HG02610 (cell line): ENCODE measurements around the gene MXRA7.
"Not testable (repeated sequence)": the region's sequence is repeated elsewhere in the genome, so short reads cannot be mapped to it uniquely, and the experiment has no call there.

Experiments used
- ATAC-seq: cut with Tn5 transposase; IDR thresholded peaks from one replicate; pipeline ENCODE4 v1.9.1; 2021; ENCODE audit warnings: mild to moderate bottlenecking, moderate library complexity; ENCODE audit not compliant: unreplicated experiment

Gene MXRA7

DNA sequence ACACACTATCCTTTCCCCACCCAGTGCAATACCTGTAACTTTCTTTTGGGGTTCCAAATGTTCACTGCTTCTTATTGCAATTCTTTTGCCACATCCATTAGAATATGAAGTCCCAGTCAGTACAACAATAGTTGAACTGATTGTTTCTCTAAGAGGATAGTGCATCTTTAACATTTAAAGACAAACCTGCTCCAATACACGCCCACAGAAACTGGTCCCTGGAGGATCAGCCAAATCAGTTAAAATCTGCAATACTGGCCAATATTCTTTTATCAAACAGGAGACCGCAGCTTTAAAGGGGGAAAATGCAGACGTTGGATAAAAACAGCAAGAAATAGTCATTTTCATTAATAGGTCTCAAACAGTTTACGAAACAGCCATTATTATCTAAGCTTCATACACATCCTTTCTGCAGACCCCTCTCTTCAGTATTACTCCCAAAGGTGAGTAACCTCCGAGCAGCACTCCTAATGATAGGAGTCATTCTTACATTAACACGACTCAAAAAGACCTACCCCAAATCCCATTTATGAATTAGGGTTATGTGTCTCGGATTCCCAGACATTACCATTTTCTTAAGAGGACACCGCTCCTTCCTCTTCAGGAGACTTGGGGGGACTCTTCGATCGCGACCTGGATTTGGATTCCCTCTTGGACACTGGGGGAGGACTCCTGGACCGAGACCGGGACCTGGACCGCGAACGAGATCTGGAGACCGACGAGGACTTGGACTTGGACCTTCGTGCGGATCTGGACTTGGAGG, 25.0 kb upstream of the MXRA7 start:
- no peak for ATAC-seq

DNA sequence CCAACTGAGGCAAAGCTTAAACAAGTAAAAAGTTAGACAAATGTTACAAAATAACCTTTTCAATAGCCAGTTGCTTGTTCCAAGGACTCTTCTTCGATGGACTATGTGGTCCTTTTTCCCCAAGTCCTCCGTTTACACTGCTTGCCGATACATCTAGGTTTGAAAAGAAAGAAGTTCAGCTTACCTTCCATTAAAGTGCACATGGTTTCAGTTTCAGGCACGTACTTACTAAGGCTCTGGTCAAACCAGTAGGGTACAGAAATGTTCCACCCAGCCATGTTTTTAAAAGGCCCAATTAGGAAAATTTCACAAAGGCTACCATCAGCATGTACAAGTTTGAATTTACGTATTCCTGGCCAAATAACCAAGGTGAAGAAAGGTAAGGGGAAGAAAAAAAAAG, 24.2 kb upstream of the MXRA7 start:
- ATAC-seq: no peak

DNA sequence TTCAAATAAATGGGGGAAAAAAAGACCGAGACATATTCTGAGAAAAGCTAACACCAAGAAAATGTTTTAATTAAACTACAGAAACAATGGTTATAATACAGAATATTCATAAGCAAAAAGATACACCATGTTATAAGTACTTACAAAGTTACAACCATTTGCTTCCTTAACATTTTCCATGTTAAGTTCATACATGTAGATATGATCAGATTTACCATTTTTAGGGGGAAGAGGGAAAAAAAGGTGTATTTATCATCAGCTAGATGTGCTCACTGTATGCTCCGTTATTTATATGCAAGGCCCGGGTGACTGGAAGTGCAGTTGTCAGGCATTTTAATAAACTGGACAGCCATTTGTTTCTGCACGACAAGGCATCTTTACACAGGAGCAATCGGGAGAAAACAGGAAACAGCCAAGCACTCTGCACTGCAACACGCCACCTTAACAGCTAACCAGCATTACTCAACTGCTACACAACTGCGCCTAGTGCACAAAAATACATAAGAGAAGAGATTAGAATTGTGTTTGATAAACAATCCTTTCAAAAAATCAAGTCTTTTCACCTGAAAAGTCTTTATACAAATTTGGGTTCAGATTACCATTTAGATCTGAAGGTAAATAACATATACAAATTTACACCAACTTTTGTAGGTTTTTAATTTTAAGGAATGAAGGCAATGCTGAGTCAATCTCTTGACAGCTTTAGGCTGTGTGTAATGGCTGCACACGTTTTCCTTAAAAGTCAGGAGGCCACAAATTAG, 23.5 kb upstream of the MXRA7 start:
- no peak for ATAC-seq

DNA sequence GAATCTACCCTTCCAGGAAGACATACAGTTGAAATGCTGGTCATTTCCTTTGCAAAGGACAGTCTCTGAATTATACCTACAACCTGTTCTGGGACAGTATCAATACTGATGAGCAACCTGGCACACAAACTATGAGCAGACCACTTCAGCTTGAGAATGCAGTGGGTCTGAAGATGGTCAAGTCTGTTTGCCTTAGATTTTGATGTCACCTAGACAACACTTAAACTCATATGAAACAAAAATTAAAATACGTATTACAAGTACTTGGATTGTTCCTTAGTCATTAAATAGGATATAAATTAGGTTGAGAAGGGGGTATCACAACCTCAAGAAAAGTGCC, 22.8 kb upstream of the MXRA7 start:
- no peak for ATAC-seq

DNA sequence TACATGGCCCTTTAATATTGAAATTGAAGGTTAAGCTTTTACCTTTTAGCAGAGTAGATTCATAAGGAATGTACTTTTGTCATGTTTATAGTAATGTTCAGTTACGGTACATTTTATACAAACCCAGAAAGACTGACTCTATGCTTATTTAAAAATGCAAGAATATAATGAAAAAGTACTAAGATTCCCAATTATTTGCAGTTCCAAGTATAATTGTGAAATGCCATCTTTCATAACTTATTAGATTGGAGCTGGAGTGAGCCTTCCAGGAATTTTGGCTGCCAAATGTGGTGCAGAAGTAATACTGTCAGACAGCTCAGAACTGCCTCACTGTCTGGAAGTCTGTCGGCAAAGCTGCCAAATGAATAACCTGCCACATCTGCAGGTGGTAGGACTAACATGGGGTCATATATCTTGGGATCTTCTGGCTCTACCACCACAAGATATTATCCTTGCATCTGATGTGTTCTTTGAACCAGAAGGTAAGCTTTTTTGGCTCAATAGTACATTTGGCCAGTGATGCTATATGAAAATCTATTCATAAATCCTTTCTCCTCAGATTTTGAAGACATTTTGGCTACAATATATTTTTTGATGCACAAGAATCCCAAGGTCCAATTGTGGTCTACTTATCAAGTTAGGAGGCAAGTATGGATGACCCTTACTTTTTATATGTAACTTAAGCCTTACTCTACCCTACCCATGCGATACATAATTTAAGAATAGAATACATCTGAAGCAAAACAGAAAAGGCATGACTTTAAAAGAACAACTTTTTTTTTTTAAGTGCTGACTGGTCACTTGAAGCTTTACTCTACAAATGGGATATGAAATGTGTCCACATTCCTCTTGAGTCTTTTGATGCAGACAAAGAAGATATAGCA, 22.2 kb upstream of the MXRA7 start:
- ATAC-seq: no peak

DNA sequence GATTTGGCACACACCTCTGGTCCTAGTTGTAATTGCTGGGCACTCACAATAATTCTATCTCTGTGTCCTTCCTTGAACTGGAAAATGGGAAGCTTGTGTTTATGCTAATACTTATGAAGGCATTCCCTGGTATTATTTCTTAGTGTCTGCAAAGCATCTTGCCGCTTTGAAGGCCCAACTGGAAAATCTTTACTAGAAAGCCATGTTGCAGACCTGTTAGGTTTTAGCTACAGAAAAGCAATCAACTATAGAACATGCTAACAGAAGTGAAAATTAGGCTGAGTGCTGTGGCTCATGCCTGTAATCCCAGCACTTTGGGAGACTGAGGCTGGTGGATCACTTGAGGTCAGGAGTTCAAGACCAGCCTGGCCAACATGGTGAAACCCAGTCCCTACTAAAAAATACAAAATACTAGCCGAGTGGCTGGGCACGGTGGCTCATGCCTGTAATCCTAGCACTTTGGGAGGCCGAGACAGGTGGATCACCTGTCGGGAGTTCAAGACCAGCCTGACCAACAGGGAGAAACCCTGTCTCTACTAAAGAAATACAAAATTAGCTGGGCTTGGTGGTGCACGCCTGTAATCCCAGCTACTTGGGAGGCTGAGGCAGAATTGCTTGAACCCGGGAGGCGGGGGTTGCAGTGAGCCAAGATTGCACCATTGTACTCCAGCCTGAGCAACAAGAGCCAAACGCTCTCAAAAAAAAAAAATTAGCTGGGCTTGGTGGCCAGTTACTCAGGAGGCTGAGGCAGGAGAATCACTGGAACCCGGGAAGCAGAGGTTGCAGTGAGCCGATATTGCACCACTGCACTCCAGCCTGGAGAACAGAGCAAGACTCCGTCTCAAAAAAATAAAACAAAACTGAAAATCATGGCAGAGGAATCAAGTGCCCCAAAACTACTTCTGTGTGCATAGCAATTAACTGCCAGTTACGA, 21.3 kb upstream of the MXRA7 start:
- ATAC-seq: not testable (repeated sequence)

DNA sequence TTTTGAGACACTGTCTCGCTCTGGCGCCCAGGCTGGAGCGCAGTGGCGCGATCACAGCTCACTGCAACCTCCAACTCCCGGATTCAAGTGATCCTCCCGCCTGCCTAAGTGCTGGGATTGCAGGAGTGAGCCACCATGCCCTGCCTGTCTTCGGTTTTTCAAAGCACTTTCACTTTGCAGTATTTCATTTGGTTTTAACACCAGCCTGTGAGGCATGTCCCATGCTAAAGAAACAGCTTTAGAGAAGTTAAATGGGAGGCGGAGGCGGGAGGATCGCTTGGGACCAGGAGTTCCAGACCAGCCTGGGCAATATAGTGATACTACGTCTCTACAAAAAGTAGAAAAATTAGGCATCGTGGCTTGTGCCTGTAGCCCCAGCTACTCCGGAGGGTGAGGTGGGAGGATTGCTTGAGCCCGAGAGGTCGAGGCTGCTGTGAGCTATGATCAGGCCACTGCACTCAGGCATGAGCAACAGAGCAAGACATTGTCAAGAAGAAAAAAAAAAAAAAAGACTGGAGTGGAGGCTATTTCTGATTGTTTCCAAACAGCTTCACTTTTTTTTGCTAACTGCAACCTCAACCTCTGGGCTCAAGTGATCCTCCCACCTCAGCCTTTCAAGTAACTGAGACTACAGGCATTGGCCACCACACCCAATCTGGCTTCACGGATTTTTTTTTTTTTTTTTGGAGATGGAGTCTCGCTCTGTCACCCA, 17.1 kb upstream of the MXRA7 start:
- no peak for ATAC-seq

DNA sequence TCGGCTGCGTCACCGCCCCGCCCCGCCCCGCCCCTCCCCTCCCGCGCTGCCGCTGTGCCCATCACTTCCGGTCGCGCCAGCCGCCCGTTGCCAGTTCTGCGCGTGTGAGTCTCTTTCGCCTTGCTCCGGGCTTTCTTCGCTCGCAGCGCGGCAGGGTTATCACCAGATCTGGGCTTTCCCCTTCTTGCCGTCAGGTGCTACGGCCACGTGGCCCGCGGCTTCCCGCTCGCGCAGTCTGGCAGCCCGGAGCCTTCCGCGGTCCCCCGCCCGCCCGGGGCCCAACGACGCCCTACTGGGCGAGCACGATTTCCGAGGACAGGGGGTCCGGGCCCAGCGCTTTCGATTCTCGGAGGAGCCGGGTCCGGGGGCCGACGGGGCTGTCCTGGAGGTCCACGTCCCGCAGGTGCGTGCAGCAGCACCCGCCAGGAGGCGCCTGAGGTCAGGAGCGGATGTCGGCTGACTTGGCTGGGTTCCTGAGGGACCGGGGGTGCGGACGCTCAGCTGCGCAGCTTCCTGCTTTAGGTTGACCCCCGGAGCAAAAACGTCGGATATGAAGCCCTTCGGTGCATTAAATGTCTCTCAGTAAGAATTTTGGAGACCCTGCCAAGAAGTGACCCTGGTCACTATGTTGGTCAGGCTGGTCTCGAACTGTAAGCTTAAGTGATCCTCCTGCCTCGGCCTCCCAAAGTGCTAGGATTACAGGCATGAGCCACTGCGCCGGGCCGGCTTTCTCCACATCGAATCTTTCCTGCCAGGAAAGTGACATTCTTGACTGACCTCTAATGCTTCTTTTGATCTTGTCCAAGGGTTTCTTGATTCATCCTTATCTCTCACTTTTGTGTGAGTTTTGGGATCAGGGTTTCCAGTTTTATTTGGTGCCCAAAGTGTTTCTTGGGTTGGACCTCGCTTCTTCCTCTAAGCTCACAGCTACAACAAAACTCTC, 16.3 kb upstream of the MXRA7 start, which contains the start of gene METTL23:
Gene METTL23, plus strand, starts transcription at position 64 of the 943 bp plus-strand sequence. CDS start 2,872 bp downstream, outside the sequence.
- ATAC-seq: peak; percentile 45

DNA sequence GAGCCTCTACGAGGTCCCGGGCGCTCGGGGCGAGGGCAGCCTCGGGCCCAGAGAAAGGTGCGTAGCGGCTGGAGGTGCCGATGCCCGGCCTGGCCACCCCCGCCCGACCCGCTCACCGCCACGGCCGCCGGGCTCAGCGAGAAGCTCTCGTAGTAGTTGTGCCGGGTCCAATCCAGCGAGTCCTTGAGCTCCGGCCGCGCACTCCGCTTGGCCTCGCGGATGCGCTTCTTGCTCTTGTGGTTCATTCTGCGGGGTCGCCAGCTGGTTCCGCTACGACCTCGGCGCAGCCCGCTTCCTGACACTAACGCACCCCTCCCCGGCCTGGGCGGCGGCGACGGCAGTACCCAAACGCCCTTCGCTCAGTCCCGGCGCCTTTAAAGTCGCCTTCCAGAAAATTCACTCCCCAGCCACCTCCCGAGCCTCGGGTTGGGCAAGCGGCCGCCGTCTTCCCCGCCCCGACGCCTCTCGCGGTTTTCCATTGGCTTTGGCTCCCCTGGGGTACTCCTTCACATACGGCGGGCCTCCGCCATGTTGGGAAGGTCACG, 15.5 kb upstream of the MXRA7 start, which contains the start of gene JMJD6:
Gene JMJD6, minus strand, starts transcription at position 376 of the 545 bp plus-strand sequence. Its CDS starts 131 bp downstream, at position 245.
- peak; percentile 58 for ATAC-seq

DNA sequence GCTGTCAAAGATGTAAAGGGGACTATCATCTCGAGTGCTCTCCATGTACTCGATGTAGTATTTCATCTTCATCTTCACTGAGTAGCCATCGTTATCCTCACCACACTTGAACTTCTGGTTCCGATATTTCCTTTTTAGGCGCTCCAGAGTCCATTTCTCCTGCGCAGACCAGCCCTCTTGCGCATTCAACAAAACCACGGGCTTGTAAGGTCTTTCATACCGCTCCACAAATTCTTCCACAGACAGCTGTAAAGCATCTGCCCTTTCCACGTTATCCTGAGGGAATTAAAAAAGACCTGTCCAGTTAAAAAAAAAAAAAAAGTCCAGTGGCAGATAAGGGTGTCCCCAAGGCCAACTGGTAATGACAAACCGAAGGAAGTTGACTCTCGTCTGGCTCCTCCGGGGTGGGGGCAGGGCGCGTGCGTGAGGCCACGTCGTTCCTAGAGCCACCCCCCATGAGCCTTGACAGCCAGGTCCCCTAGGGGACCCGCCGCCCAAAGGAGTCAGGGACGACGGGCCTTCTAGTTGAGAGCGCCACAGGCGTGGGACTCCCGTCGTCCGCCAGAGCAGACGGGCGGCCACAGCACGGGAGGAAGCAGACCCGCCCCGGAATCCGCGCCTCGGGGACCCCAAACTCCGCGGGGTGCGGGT, 14.9 kb upstream of the MXRA7 start:
- ATAC-seq: peak; percentile 21

DNA sequence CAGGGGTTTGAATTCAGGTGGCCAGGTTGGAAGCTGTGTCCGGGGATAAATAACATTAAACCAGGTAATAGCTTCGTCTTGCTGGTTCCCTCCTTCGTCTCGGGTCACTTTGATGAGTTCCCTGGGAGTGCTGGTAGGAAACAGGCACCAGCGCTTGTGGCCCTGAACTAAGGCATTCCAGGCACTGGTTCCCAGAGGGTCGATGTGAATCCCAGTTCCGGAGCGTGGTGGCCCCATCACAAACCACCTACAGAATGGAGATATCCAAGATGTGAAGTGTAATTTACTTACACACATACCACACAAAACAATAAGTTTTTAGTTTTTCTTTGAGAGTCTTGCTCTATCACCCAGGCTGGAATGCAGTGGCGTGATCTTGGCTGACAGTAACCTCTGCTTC, 13.0 kb upstream of the MXRA7 start:
- no peak for ATAC-seq

DNA sequence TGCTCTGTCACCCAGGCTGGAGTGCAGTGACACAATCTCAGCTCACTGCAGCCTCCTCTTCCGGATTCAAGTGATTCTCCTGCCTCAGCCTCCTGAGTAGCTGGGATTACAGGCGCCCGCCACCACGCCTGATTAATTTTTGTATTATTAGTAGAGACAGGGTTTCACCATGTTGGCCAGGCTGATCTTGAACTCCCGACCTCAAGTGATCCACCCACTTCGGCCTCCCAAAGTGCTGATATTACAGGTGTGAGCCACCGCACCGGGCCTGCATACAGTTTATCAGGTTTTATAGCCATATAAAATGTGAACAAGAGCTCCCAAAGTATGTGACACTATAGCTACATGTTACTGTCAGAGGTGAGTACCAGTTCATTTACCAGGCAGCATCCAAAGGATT, 12.2 kb upstream of the MXRA7 start:
- ATAC-seq: not testable (repeated sequence)

DNA sequence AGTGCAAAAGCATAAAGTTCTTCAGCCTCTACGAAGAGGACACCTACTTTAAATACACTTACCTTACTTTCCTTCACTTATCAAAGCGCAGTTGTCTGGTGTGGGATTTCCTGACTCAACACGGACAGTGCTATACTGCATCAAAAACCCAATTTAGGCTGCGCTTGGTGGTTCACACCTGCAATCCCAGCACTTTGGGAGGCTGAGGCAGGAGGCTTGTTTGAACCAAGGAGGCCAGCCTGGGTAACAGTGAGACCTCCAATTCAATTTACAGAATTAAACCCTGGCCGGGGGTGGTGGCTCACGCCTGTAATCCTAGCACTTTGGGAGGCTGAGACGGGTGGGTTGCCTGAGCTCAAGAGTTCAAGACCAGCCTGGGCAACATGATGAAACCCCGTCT, 11.5 kb upstream of the MXRA7 start:
- ATAC-seq: no peak

DNA sequence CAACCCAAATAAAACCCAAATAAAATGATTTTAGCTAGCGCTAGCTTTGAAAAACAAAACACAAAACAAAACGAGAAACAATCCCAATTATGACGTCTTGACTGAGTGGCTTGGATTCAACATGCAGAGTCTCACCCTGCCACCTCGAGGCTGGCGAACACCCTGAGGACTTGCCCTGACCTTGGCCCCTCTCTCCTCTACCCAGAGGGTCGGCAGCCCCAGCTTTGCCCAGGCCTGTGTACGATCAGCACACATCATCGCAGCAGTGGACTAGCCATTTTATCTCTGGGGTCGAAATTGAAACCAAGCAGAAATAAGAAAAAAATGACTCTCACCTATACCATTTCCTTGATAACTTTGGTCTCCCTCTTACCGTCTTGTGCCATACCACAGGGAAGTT, 10.7 kb upstream of the MXRA7 start:
- ATAC-seq: no peak

DNA sequence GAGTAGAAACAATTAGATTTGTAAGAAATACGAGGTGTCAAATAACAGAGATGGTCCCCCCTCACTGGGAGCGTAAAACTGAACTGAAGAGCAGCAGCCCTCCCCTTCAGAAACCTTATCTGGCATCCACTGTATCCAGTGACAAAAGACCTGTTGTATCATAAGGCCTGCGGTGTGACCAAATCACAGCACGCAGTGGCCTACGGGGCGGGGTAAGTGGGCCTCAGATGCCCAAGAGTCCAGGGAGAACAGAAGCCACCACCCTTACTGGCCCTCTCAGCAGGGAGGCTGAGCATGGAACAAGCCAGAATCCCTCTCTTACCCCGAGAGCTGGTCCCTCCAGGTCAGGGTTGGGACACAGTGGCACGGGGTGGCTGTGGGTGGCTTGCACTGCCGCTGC, 10.2 kb upstream of the MXRA7 start:
- no peak for ATAC-seq

DNA sequence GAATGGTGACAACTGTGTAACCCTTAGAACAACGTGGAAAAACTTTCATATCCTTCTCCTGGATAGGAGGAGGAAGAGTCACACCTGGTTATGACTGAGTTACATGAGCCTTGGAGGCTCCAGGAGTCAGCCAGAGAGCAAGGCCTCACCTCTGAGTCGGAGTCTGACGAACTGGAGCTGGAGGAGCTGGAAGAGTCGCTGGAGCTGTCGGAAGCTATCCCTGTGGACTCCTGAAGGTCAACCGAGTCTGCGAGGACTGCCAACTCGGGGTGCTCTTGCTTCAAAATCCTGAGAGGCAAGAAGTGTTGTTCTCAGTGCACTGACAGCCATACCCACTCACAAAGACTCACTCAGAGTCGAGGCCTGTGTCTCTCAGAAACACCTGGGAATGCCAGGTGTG, 9.4 kb upstream of the MXRA7 start:
- no peak for ATAC-seq

DNA sequence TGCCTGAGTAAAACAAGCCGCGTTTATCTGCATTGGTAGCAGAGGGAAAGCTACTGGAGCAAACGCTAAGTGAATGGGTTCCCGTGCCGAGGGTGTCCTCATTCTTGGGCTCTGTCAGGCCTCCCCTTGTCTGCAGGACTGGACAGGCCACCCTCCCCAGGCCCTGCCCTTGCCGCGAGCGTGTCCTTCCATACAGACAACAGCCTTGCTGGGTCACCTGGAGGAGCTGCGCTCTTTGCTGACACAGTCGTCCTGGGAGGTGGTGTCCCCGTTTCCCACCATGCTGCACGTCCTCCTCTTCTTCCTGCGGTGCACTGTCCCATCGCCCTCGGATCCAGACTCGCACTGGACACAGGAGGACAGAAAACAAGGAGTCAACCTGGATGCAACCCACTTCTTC, 7.8 kb upstream of the MXRA7 start:
- no peak for ATAC-seq

DNA sequence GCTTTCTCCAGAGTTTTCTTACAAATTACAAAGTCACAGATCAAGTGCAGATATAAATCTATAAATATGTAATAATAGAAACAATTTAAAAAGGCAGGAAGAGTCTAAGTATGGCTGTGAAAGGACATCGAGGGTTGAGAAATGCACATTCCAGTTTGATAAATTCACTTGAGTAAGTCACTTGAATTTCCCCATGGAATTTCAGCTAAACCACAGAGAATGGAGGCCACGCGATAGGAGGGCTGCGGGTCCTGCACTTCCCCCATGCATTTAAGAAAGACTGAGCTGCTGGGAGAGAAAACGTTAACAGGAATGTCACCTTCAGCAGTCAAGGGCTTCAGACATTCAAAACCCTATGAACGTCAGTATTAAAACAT, 6.1 kb upstream of the MXRA7 start:
- no peak for ATAC-seq
